Measurements from ENCODE around the gene CALHM4. TPM values are rescaled to one million over a fixed set of nuclear protein-coding genes. Genes with fewer than 3 reads are reported as not detected.

CALHM4 gene
- total and polyA plus RNA-seq, 2 of the 13 experiments (the other 11 are each of a cell fraction or from before 2014, with no cell fraction given): not detected

- TF ChIP-seq ZNF800 (CRISPR knock-in tag; IDR thresholded peaks at IDR 0.05) (no peak), ZNF143 (CRISPR knock-in tag; IDR thresholded peaks at IDR 0.05) (no peak), ATF6 (CRISPR knock-in tag; conservative IDR thresholded peaks at IDR 0.05) (0 out of 2 replicates have a peak, but pooled peaks have one; percentile 1), HDAC2 (CRISPR knock-in tag; IDR thresholded peaks at IDR 0.05) (no peak), DBP (CRISPR knock-in tag; IDR thresholded peaks at IDR 0.05; ENCODE audit: not compliant biosample characterization) (no peak), JUN (CRISPR knock-in tag; IDR thresholded peaks at IDR 0.05) (no peak), GFI1 (CRISPR knock-in tag; IDR thresholded peaks at IDR 0.05; ENCODE audit: borderline replicate concordance) (no peak), ZSCAN22 (CRISPR knock-in tag; IDR thresholded peaks at IDR 0.05) (no peak), ZNF546 (CRISPR knock-in tag; conservative IDR thresholded peaks at IDR 0.05) (no peak), ARID4A (CRISPR knock-in tag; IDR thresholded peaks at IDR 0.05; ENCODE audit: borderline replicate concordance) (no peak), MYPOP (CRISPR knock-in tag; IDR thresholded peaks at IDR 0.05) (no peak), TCF7L2 (IDR thresholded peaks at IDR 0.05; ENCODE audit: low read depth, low read length) (no peak), SNAPC5 (CRISPR knock-in tag; IDR thresholded peaks at IDR 0.05; ENCODE audit: borderline replicate concordance) (0 out of 2 replicates have a peak, but pooled peaks have one; percentile 2), SNAPC4 (CRISPR knock-in tag; IDR thresholded peaks at IDR 0.05) (no peak)
Observed at GRCh38 chr6:116571683-116572000, 18.1 kb downstream of the CALHM4 start (continued).
